ENCODE data around the gene AOAH.

AOAH gene

DNA sequence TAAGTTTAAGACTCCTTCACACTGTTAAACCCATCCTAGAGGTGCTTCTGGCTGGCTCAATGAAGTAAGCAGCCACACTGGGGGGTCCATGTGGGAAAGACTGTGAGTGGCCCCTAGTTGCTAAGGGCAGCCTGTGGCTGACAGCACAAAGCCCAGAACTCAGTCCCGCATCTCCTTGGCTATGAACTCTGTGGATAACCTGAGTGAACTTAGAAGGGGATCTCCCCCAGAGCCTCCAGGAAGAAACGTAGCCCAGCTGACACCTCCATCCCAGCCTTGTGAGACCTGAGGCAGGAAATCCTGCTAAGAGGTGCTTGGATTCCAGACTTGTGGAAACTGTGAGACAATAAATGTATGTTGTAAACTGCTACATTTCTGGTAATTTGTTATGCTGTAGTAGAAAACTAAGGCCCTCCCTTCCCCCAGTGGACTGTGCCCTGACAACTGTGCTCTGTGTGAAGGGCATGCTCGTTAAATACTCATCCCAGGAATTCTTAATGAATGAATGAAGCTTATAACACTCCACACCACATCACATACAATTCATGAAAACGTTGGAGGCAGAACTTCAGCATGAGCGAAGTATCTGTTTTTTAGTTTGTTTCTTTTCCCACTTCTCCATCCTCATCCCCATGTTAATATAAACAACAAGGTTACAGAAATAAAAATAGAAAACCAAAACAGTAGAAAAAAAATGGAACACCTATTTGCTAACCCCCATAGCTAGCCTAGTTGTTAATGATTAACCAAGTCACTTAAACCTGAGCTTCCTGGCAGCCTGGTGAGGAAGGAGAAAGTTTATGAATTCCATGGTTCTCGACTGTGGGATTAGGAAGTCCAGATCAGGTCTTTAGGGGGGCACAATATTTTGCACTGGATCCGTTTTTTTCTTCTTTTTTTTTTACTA is 36.8 kb upstream of the AOAH start:
- no peak for ATAC-seq
- TF ChIP-seq SNAI2 (CRISPR knock-in tag; IDR thresholded peaks at IDR 0.05): no peak
- TF ChIP-seq PPARA (CRISPR knock-in tag; IDR thresholded peaks at IDR 0.05; ENCODE audit: borderline replicate concordance): no peak
- no peak for TF ChIP-seq ZFP3 (CRISPR knock-in tag; IDR thresholded peaks at IDR 0.05)
- no peak for TF ChIP-seq TOX (CRISPR knock-in tag; IDR thresholded peaks at IDR 0.05; ENCODE audit: borderline replicate concordance)
- TF ChIP-seq GLIS3 (CRISPR knock-in tag; IDR thresholded peaks at IDR 0.05): no peak

DNA sequence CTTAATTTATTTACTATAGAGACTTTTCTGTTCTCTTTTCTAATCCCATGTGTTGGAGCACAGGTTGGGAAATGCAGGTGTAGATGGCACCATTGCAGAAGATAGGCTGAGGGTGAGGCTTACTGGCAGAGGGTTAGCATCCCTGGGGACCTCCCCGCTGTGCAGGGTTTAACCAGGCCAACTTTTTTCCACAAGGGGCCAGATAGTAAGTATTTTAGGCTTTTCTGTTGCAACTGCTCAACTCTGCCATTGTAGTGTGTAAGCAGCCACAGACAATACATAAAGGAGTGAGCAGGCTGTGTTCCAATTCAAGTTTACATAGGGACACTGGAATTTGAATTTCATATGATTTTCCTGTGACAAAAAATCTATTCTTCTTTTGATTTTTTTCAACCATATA is 34.6 kb upstream of the AOAH start:
- TF ChIP-seq CSDC2 (CRISPR knock-in tag; IDR thresholded peaks at IDR 0.05): no peak

DNA sequence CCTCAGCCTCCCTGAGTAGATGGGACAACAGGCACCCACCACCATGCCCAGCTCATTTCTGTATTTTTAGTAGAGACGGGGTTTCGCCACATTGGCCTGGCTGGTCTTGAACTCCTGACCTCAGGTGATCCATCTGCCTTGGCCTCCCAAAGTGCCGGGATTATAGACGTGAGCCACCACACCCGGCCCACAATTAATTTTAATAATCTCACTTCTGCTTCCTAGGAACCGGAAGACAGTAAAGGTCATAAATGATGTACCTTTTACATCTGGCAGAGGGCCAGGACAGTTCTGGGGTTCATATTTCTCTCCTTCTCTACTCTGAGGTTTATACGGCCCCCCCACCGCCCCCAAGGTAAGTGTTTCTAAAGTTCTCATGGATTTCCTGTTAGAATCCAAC is 31.2 kb upstream of the AOAH start:
- TF ChIP-seq, protein P1, sequence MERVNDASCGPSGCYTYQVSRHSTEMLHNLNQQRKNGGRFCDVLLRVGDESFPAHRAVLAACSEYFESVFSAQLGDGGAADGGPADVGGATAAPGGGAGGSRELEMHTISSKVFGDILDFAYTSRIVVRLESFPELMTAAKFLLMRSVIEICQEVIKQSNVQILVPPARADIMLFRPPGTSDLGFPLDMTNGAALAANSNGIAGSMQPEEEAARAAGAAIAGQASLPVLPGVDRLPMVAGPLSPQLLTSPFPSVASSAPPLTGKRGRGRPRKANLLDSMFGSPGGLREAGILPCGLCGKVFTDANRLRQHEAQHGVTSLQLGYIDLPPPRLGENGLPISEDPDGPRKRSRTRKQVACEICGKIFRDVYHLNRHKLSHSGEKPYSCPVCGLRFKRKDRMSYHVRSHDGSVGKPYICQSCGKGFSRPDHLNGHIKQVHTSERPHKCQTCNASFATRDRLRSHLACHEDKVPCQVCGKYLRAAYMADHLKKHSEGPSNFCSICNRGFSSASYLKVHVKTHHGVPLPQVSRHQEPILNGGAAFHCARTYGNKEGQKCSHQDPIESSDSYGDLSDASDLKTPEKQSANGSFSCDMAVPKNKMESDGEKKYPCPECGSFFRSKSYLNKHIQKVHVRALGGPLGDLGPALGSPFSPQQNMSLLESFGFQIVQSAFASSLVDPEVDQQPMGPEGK (CRISPR knock-in tag; IDR thresholded peaks at IDR 0.05; ENCODE audit: borderline replicate concordance): no peak
- TF ChIP-seq ESRRG (CRISPR knock-in tag; IDR thresholded peaks at IDR 0.05) (no peak), TOX (CRISPR knock-in tag; IDR thresholded peaks at IDR 0.05; ENCODE audit: borderline replicate concordance) (no peak), ZNF70 (CRISPR knock-in tag; IDR thresholded peaks at IDR 0.05) (no peak), RARB (CRISPR knock-in tag; IDR thresholded peaks at IDR 0.05) (no peak), GLIS3 (CRISPR knock-in tag; IDR thresholded peaks at IDR 0.05) (no peak), PPARA (CRISPR knock-in tag; IDR thresholded peaks at IDR 0.05; ENCODE audit: borderline replicate concordance) (no peak), ARNTL (CRISPR knock-in tag; IDR thresholded peaks at IDR 0.05; ENCODE audit: borderline replicate concordance, low read depth) (no peak), ZNF565 (CRISPR knock-in tag; conservative IDR thresholded peaks at IDR 0.05; ENCODE audit: low read depth) (no peak), TCF4 (CRISPR knock-in tag; IDR thresholded peaks at IDR 0.05; ENCODE audit: borderline replicate concordance) (no peak), ISL1 (CRISPR knock-in tag; IDR thresholded peaks at IDR 0.05) (no peak)
- TF ChIP-seq, protein P2, sequence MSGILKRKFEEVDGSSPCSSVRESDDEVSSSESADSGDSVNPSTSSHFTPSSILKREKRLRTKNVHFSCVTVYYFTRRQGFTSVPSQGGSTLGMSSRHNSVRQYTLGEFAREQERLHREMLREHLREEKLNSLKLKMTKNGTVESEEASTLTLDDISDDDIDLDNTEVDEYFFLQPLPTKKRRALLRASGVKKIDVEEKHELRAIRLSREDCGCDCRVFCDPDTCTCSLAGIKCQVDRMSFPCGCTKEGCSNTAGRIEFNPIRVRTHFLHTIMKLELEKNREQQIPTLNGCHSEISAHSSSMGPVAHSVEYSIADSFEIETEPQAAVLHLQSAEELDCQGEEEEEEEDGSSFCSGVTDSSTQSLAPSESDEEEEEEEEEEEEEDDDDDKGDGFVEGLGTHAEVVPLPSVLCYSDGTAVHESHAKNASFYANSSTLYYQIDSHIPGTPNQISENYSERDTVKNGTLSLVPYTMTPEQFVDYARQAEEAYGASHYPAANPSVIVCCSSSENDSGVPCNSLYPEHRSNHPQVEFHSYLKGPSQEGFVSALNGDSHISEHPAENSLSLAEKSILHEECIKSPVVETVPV (CRISPR knock-in tag; IDR thresholded peaks at IDR 0.05): no peak
- TF ChIP-seq, protein P3, sequence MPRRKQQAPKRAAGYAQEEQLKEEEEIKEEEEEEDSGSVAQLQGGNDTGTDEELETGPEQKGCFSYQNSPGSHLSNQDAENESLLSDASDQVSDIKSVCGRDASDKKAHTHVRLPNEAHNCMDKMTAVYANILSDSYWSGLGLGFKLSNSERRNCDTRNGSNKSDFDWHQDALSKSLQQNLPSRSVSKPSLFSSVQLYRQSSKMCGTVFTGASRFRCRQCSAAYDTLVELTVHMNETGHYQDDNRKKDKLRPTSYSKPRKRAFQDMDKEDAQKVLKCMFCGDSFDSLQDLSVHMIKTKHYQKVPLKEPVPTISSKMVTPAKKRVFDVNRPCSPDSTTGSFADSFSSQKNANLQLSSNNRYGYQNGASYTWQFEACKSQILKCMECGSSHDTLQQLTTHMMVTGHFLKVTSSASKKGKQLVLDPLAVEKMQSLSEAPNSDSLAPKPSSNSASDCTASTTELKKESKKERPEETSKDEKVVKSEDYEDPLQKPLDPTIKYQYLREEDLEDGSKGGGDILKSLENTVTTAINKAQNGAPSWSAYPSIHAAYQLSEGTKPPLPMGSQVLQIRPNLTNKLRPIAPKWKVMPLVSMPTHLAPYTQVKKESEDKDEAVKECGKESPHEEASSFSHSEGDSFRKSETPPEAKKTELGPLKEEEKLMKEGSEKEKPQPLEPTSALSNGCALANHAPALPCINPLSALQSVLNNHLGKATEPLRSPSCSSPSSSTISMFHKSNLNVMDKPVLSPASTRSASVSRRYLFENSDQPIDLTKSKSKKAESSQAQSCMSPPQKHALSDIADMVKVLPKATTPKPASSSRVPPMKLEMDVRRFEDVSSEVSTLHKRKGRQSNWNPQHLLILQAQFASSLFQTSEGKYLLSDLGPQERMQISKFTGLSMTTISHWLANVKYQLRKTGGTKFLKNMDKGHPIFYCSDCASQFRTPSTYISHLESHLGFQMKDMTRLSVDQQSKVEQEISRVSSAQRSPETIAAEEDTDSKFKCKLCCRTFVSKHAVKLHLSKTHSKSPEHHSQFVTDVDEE (CRISPR knock-in tag; IDR thresholded peaks at IDR 0.05): no peak
- no peak for ATAC-seq

More for the DNA sequence above, 34.6 kb upstream of the AOAH start:
- ATAC-seq: no peak

DNA sequence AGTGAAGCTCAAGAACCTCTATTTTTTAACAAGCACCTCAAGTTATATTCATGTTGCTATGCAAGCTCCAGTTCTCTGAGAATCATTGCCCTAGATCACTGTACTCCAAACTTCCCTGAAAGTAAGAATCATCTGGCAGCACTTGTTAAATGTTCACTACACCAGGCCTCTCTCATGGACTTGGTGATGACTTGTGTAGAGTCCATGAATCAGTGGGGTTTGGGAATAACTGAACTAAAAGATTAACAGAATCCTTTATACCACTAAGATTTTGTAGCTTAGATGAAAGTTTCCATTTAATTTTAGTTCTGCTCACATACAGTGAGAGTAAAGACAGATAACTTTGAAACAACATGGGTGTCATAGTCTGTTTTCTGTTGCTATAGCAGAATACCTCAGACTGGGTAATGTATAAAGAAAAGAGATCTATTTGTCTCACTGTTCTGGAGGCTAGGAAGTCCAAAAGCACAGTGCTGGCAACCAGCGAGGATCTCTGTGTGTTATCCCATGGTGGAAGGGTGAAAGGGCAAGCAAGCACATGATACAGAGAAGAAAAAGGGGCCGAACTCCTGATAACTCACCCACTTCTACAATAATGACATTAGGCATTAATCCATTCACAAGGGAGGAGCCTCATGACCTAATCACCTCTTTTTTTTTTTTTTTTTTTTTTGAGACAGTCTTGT is 27.9 kb upstream of the AOAH start:
- ATAC-seq: no peak
- TF ChIP-seq, protein P2 (CRISPR knock-in tag; IDR thresholded peaks at IDR 0.05): no peak
- TF ChIP-seq ZC3H10 (CRISPR knock-in tag; IDR thresholded peaks at IDR 0.05) (no peak), GLIS3 (CRISPR knock-in tag; IDR thresholded peaks at IDR 0.05) (no peak), ISL1 (CRISPR knock-in tag; IDR thresholded peaks at IDR 0.05) (no peak), ZNF70 (CRISPR knock-in tag; IDR thresholded peaks at IDR 0.05) (no peak), ARNTL (CRISPR knock-in tag; IDR thresholded peaks at IDR 0.05; ENCODE audit: borderline replicate concordance, low read depth) (no peak), ESRRG (CRISPR knock-in tag; IDR thresholded peaks at IDR 0.05) (no peak), ZFP3 (CRISPR knock-in tag; IDR thresholded peaks at IDR 0.05) (no peak), ZFP30 (CRISPR knock-in tag; IDR thresholded peaks at IDR 0.05) (no peak), CSDC2 (CRISPR knock-in tag; IDR thresholded peaks at IDR 0.05) (no peak), ZNF565 (CRISPR knock-in tag; conservative IDR thresholded peaks at IDR 0.05; ENCODE audit: low read depth) (no peak), TCF4 (CRISPR knock-in tag; IDR thresholded peaks at IDR 0.05; ENCODE audit: borderline replicate concordance) (no peak), BACH2 (CRISPR knock-in tag; IDR thresholded peaks at IDR 0.05; ENCODE audit: borderline replicate concordance) (no peak)
- TF ChIP-seq, protein P1 (CRISPR knock-in tag; IDR thresholded peaks at IDR 0.05; ENCODE audit: borderline replicate concordance): no peak
- TF ChIP-seq, protein P4, sequence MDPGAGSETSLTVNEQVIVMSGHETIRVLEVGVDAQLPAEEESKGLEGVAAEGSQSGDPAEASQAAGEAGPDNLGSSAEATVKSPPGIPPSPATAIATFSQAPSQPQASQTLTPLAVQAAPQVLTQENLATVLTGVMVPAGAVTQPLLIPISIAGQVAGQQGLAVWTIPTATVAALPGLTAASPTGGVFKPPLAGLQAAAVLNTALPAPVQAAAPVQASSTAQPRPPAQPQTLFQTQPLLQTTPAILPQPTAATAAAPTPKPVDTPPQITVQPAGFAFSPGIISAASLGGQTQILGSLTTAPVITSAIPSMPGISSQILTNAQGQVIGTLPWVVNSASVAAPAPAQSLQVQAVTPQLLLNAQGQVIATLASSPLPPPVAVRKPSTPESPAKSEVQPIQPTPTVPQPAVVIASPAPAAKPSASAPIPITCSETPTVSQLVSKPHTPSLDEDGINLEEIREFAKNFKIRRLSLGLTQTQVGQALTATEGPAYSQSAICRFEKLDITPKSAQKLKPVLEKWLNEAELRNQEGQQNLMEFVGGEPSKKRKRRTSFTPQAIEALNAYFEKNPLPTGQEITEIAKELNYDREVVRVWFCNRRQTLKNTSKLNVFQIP (CRISPR knock-in tag; IDR thresholded peaks at IDR 0.05; ENCODE audit: borderline replicate concordance, low read depth): no peak

All from SK-N-SH treated with all-trans-retinoic acid at 6 μM for 48 hours (cell line).